Sciatic nerve (tissue), 2 donors: Measurements from ENCODE around the gene NAT8L. TPM values are rescaled to one million over a fixed set of nuclear protein-coding genes. Genes with fewer than 3 reads are reported as not detected.

Source experiments
- ATAC-seq: fragments of 200-7000 bp; cut with Tn5 transposase; one replicate; pipeline ENCODE4 v1.9.1; 2020; ENCODE audit warnings: mild to moderate bottlenecking, moderate library complexity
- DNase-seq: peaks from one replicate; pipeline ENCODE4 v3.0.0-alpha.2; 2020; ENCODE audit warnings: low spot score
- intact Hi-C: fragments of 100-400 bp; cut with DNase I; formaldehyde crosslinking; loops from one replicate; pipeline ENCODE4 v1.14.2; 2022
- total RNA-seq: library from RNA; stranded (reverse); fragmentation: NEBNext Ultra II Directional; extraction: Animal tissue kit (Norgen Biotek cat#: 25700); gene quantifications from one replicate; pipeline ENCODE4 v1.2.1, GENCODE V29; 2021
- donor health status: DM: no; HTN: no; CAD: no.
- donor health status: DM: no; HTN: no; CAD: no.

The NAT8L gene
- total RNA-seq, 1 donor from 2014 or later: 8.1 TPM

- ATAC-seq (no peak), DNase-seq (peak; percentile 13)
- intact Hi-C loops: no loop called here
These were observed 24.1 kb downstream of the NAT8L start for GRCh38 chr4:2083116-2083825.

GRCh38 chr4:2083826-2084160 is 24.7 kb downstream of the NAT8L start:
- ATAC-seq (no peak), DNase-seq (peak; percentile 25)
- intact Hi-C loops: no loop called here

DNA sequence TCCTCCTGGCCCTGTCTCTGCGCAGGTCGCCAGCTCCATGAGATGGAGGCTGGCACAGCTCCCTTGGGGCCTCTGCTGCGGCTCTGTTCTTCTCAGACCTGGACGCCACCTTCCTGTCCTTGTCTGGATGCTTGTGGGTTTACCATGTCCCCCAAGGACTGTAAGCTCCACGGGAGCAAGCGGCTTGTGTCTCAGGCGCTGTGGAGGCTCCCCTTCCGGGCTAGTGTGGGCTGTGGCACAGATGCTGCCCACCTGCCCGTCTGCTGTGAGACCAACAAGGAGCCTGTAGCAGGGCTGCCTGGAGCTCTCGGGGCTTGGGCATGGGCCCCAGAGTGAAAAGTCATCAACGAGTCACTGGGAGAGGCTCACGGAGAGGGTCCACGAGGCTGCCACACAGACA is 25.2 kb downstream of the NAT8L start:
- ATAC-seq: no peak
- peak; percentile 39 for DNase-seq
- intact Hi-C loops: no loop called here

GRCh38 chr4:2085496-2085901 is 26.4 kb downstream of the NAT8L start:
- no peak for ATAC-seq
- DNase-seq: peak; percentile 41
- intact Hi-C loops: no loop called here

DNA sequence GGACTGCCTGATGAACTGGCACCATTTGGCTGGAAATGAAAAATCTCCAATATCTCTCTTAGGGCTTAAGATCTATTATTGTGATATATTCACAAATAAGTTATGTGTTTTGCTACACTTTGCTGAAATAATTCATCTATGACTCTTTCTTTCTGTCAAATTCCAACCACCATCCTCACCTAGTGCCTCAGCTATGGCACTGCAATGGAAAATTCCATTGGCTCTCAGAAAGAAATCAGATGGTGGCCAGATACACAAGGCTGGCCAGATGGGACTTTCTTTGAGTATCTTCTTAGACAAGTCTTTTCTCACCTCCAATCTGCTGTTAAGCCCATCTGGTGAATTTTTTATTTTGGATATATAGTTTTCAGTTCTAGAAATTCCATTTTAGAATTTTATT is 28.0 kb downstream of the NAT8L start:
- no peak for ATAC-seq
- intact Hi-C loops: no loop called here

DNA sequence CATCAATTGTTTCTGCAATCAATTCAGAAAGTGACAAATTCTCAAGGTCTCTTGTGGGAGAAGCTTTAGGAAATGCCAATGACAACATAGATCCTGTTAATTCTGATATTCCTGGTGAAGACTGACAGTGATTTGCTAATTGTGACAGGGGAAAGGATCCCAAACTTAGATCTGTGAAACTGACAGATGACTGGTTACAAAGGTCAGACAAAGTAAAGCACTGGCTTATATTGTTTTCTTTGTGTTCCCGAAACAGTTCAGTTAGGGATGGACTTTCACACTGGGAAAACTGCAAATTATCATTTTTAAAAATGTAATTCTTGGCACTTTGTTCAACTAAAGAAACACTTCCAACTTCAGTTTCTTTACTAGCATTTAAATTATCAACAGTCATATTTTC is 30.1 kb downstream of the NAT8L start:
- intact Hi-C loops: no loop called here
- DNase-seq: no peak
- no peak for ATAC-seq

More for the DNA sequence above, 28.0 kb downstream of the NAT8L start:
- no peak for DNase-seq

GRCh38 chr4:2090642-2091041 is 31.5 kb downstream of the NAT8L start:
- intact Hi-C loops: no loop called here
- no peak for DNase-seq
- no peak for ATAC-seq

- intact Hi-C loops: no loop called here
- DNase-seq (no peak), ATAC-seq (no peak)
These were observed 33.0 kb downstream of the NAT8L start for GRCh38 chr4:2091990-2092668.

- DNase-seq (no peak), ATAC-seq (no peak)
- intact Hi-C loops: no loop called here
These were observed 33.5 kb downstream of the NAT8L start for GRCh38 chr4:2092669-2093053.

GRCh38 chr4:2093265-2093664 is 34.1 kb downstream of the NAT8L start:
- no peak for DNase-seq
- ATAC-seq: no peak
- intact Hi-C loops: no loop called here

DNA sequence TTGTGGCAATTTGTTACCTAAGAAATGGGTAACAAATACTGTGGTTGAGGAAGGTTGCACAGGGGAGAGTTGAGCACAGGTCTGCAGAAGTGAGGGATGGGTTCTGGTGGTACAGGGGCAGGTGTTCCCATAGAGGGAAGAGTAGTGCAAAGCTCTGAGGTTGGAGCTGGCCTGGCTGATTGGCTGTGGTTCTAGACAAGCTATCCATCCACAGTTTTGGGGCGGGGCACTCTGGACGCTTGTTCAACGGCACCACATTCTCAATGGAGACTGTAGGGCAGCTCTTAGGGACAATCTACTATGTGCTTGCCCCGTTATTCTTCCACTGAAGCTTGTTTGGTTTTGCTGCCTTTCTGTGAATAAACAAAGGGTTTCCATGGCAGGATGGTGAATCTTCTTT is 35.4 kb downstream of the NAT8L start:
- DNase-seq: no peak
- intact Hi-C loops: loop anchor here (1.0 kb wide), 1 partner anchor 31 kb away; no protein-coding TSS in a partner anchor

DNA sequence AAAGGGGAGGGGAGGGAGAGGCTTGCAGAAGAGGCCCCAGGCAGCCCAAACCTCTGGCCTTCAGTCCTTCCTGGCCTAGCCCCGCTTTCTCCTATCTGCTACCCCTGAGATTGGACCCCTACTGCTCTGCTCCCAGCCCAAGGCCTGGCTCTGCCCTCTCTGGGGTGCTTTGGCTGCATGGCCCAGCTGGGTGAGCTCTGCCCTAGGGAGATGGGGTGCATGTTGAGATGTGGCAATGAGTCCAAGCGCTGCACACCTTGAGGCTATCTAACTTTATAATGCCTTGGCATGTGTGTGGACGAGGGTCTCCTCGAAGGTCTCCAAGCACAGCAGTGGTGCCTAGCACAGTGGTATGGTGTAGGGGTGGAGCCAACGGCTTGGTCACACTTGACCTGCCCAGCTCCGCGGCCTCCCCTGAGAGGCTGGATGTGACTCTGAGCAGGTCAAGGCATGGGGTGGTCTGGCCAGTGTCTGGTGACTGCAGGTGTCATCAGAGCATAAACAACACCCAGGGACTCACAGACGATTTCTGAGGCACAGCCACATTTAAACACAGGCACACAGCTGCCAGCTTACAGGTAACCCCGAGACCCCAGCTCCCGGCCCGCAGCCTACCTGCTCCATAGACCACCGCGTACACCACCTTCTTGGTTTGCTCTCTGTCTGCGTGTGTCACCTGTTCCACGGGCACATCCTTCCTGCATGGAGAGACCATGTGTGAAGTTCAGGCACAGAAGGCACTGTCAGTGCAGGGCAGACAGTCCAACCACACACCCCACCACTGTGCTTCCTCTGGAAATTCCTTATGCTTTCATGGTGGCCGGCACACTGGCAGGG is 36.3 kb downstream of the NAT8L start:
- no peak for DNase-seq
- intact Hi-C loops: no loop called here
- no peak for ATAC-seq

More for the DNA sequence above, 35.4 kb downstream of the NAT8L start:
- ATAC-seq: no peak

DNA sequence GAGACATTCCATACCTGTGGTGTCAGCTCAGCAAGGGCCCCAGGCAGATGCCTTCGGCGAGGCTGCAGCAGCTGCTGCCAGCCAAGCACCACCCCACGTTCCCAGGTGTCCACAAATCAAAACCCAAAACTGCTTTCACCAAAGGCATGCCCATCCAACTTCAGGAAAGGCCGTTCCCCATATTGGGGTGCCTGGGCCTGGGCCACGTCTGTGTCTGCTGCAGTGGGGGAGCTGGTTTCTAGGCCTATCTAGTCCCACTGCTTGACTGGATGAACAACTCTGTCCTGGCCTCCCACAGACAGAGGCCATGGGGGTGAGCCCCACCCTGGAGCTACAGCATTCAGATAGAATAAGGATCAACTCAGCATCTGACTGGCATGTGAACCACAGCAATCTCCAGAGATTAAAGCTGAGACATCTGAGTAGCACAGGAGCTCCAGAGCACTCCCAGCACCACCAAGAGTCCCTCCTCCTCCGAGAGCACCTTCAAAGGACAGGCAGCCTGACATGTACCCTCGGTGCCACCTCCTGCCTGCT is 37.0 kb downstream of the NAT8L start:
- DNase-seq (no peak), ATAC-seq (no peak)
- intact Hi-C loops: no loop called here

DNA sequence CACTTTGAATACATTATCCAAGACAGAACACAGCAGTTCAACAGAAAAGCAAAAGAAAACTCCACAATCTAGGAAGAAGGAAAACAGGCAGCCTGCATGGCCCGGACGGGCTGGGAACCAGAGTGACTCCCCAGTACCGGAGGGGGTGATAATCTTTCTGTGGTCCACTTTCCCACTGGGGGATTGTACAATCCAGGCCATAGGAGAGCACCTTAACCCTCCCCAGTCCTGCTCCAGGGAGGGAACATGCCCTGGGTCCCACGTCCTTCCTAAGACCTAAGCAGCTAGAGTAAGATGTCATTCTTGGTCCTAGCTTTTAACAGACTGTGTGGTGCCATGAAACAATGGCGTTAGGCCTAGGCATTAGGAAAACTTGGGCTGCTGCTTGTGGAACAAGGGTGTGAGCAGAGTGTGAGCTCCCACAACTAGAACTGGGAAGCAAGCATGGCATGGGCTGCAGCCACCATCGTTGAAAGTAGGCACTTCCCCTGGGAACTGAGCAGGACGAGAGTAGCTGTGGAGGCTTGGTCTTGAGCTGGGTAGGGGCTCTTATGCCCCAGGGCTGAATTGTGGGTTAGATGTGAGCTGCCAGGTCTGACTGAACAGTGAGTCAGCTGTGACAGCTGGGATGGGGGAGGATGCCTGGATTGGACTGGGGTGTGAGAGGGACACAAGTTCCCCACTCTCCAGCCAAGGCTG is 42.4 kb downstream of the NAT8L start:
- intact Hi-C loops: no loop called here
- DNase-seq (no peak), ATAC-seq (no peak)

DNA sequence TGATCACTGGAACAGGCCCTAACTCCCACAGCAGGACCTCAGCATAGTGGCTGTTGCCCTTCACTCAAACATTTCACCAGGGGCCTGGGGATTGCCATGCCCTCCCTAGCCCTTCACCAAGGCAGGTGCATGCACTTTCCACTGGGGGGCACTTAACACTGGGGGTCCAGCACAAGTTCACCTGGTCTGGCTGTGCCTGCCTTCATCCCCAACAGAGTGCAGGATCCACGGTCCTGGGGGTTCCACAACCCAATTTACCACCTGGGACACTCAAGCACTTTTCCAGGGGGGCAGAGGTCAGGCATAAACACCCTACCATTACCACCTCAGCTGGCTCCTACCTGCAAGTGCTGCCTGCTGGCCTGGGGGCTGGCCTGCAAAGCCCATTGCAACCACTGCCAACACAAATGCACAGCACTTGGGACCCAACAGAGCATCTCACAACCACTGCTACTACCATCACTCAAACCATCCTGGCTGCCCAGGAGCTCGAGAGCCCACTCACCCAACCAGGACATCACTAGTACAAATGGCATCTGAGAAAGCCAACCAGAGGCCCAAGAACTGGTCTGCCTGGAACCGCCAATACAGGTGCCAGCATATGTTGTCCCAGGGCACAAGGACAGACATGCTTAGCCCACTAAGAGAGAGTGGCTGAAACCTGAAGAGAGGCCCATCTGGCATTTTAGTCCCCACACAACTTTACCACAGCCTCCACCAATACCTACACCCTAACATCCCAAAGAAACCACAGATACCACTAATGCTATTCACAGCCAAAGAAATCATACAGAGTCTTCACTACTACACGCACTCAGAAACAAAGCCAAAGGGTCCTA is 43.1 kb downstream of the NAT8L start:
- DNase-seq (no peak), ATAC-seq (no peak)
- intact Hi-C loops: no loop called here

DNA sequence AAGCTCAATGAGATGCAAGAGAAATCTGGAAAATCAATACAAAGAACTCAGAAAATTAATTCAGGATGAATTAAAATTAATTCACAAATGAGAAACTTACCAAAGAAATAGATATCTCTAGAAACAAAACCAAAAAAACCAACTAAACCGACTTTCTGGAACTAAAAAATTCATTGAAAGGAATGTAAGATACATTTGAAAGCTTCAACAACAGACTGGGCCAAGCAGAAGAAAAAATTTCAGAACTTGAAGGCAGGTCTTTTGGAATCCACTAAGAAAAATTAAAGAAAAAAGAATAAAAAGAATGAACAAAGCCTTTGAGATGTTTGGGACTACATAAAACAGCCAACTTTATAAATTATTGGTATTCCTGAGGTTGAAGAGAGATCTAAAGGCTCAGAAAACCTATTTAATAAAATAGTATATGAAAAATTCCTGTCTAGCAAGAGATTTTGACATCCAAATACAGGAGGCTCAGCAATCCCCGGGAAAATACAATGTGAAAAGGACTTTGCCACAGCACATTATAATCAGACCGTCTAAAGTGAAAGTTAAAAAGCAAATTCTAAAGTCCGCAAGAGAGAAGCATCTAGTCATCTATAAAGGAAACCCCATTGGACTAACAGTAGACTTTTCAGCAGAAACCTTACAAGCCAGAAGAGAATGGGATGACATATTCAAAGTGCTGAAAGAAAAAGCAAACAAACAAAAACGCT is 44.2 kb downstream of the NAT8L start:
- intact Hi-C loops: no loop called here
- no peak for DNase-seq
- ATAC-seq: no peak

DNA sequence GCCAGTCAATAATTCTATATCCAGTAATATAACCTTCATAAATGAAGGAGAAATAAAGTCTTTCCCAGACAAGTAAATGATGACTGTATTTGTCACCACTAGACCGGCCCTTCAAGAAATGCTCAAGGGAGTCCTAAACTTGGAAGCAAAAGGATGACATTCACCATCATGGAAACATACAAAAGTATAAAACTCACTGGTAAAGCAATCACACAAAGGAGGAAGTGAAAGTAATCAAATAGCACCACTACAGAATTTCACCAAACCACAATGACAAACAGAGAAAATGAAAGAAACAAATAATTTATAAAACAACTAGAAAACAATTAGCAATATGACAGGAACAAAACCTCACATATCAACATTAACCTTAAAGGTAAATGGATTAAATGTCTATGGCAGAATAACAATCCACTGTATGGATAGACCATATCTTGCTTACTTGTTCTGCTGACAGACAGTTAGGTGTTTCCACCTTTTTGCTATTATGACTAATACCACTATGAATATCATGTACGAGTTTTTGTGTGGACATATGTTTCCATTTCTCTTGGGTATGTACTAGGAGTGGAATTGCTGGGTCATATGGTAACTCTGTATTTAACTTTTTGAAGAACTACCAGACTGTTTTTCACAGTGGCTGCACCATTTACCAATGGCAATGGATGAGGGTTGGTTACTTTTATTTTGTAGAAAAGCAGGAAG is 44.9 kb downstream of the NAT8L start:
- DNase-seq (no peak), ATAC-seq (no peak)
- intact Hi-C loops: no loop called here
